Mesodermal cell (in vitro differentiated cells): ENCODE results near the gene KANK2.

Source experiments
- H3K27ac ChIP-seq: 2 replicates; pipeline ENCODE4 v1.7.0; 2013; ENCODE audit warnings: mild to moderate bottlenecking, low read depth, low read length, moderate library complexity; ENCODE audit not compliant: severe bottlenecking
- H3K36me3 ChIP-seq: 2 replicates; pipeline ENCODE4 v1.7.1; 2013; ENCODE audit warnings: mild to moderate bottlenecking, low read length, moderate library complexity; ENCODE audit not compliant: control insufficient read depth, insufficient read depth
- H3K4me1 ChIP-seq: one replicate; pipeline ENCODE4 v1.7.1; 2013; ENCODE audit warnings: mild to moderate bottlenecking, low read length; ENCODE audit not compliant: insufficient read depth, control insufficient read depth, poor library complexity, severe bottlenecking
- H3K4me3 ChIP-seq: 2 replicates; pipeline ENCODE4 v1.7.0; 2013; ENCODE audit warnings: low read length, control low read depth, mild to moderate bottlenecking; ENCODE audit not compliant: insufficient read depth, poor library complexity, severe bottlenecking; ENCODE audit errors: extremely low read depth
- H3K9me3 ChIP-seq: 2 replicates; pipeline ENCODE4 v1.7.1; 2013; ENCODE audit warnings: mild to moderate bottlenecking, low read length, moderate library complexity; ENCODE audit not compliant: control insufficient read depth
- WGBS, 2 experiments: methylation state at CpG; one replicate each; pipeline ENCODE4 v1.1.5; 2013; ENCODE audit warnings: missing lambda C conversion rate in 2 of 2; ENCODE audit not compliant: insufficient coverage in 2 of 2; 5-methylcytosine and 5-hydroxymethylcytosine counted together

The KANK2 gene

DNA sequence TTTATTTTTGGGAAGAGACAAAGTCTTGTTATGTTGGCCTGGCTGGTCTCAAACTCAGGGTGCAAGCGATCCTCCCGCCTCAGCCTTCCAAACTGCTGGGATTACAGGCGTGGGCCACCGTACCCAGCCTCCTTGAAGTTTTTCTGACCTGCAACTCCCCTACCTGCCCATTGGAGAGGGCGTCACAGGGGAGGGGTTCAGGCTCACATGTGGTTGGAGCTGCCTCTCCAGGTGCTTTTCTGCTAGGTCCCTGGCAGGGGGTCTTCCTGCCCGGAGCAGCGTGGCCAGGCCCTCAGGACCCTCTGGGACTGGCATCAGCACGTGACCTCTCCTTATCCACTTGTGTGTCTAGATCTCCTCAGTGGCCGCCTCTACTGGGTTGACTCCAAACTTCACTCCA is 80.8 kb downstream of the KANK2 start:
- peaks cover 95% of the 10 kb centered on the region for H3K36me3 ChIP-seq
- 99% methylated on average over 9 of the region's 9 CpGs for WGBS, 2 experiments
- H3K9me3 ChIP-seq, result no peaks in the 10 kb centered on the region
- no peak overlapping the region for H3K4me3 ChIP-seq
- H3K4me1 ChIP-seq, result no peaks in the 10 kb centered on the region
- no peak overlapping the region for H3K27ac ChIP-seq

DNA sequence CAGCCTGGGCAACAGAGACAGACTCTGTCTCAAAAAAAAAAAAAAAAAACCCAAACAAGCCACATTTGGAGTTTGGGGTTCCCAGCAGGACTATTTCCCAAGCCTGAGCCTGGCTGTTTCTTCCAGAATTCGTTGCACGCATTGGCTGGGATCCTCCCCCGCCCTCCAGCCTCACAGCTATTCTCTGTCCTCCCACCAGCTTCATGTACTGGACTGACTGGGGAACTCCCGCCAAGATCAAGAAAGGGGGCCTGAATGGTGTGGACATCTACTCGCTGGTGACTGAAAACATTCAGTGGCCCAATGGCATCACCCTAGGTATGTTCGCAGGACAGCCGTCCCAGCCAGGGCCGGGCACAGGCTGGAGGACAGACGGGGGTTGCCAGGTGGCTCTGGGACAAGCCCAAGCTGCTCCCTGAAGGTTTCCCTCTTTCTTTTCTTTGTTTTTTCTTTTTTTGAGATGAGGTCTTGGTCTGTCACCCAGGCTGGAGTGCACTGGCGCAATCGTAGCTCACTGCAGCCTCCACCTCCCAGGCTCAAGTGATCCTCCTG is 81.4 kb downstream of the KANK2 start:
- Histone ChIP-seq H3K4me3 (no peak overlapping the region), H3K36me3 (peaks cover 96% of the 10 kb centered on the region), H3K9me3 (no peaks in the 10 kb centered on the region), H3K27ac (no peak overlapping the region), H3K4me1 (no peaks in the 10 kb centered on the region)
- 89 to 93% methylated on average over 8 to 11 of the region's 11 CpGs for WGBS, 2 experiments

GRCh38 chr19:11115042-11115441 is 82.3 kb downstream of the KANK2 start:
- H3K36me3 ChIP-seq, result peaks cover 96% of the 10 kb centered on the region
- no peaks in the 10 kb centered on the region for H3K4me1 ChIP-seq
- H3K9me3 ChIP-seq, result no peaks in the 10 kb centered on the region
- no peak overlapping the region for H3K4me3 ChIP-seq
- WGBS, 2 experiments, result 96 to 100% methylated on average over 4 to 5 of the region's 5 CpGs
- H3K27ac ChIP-seq, result peak overlapping the region; percentile 45
